GM06990 (cell line): ENCODE data around the gene MEIOB.
"Not testable (repeated sequence)": the region's sequence is repeated elsewhere in the genome, so short reads cannot be mapped to it uniquely, and the experiment has no call there.

Source experiments
- DNase-seq: peaks from one replicate; pipeline ENCODE4 v3.0.0-alpha.2; 2011; ENCODE audit not compliant: insufficient read length; ENCODE audit errors: extremely low read depth
- H3K27me3 ChIP-seq: replicated peaks from 2 replicates; pipeline ENCODE4 v1.6.0; 2011; ENCODE audit warnings: low read length; ENCODE audit not compliant: control insufficient read depth, insufficient read depth
- H3K36me3 ChIP-seq: 2 replicates; pipeline ENCODE4 v1.5.1; 2011; ENCODE audit warnings: low read length; ENCODE audit not compliant: control insufficient read depth, insufficient read depth
- H3K4me3 ChIP-seq: replicated peaks from 2 replicates; pipeline ENCODE4 v1.5.1; 2011; ENCODE audit warnings: low read depth, mild to moderate bottlenecking, control low read depth, low read length
- CTCF ChIP-seq: IDR thresholded peaks from 2 replicates; pipeline ENCODE4 v1.5.1; 2011; ENCODE audit warnings: low read length, control low read depth, mild to moderate bottlenecking, inconsistent platforms; ENCODE audit not compliant: insufficient read depth, poor library complexity, severe bottlenecking

Gene MEIOB

GRCh38 chr16:1903845-1904840 lies 32.2 kb upstream of the MEIOB start:
- no peak for DNase-seq
- Histone ChIP-seq H3K4me3 (no peak overlapping the region), H3K27me3 (peaks cover 1% of the 10 kb centered on the region; the same call in 1 of the 2 replicates), H3K36me3 (no peaks in the 10 kb centered on the region)
- no peak for TF ChIP-seq CTCF

- Histone ChIP-seq H3K27me3 (peaks cover 1% of the 10 kb centered on the region; the same call in 1 of the 2 replicates), H3K36me3 (no peaks in the 10 kb centered on the region), H3K4me3 (no peak overlapping the region)
- DNase-seq: no peak
- TF ChIP-seq CTCF: no peak
Observed at GRCh38 chr16:1903220-1903574, 31.2 kb upstream of the MEIOB start.

DNA sequence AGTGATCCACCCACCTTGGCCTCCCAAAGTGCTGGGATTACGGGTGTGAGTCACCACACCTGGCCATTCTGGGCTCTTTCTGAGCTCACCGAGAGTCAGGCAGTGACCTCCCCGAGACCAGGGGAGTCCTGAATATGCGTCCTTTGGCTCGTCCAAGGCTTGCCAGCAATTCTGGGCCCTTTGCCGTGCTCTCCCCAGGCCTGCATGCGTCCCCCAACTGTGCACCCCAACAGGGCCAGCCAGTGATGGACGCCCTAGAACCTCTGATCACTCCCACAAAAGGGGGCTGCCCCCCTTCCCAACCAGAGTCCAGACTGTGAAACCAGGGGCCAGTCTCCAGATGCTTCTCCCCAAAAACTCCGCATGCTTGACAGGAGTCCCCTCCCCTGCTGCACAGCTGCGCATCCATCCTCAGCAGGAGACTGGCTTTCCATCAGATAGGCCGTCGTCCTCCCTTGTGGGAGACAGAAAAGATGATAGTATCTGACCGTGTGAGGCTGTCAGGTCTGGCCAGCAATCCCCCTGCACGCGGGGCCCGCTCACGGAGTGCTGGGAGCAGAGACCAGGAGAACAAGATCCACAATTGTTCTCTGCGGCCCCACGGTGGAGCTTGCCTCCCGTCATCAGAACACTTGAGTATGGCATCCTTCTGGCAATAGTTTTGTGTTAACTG lies 30.7 kb upstream of the MEIOB start:
- peaks cover 1% of the 10 kb centered on the region; the same call in 1 of the 2 replicates for H3K27me3 ChIP-seq
- H3K36me3 ChIP-seq: no peaks in the 10 kb centered on the region
- no peak for TF ChIP-seq CTCF
- no peak overlapping the region for H3K4me3 ChIP-seq
- DNase-seq: no peak

- Histone ChIP-seq H3K27me3 (no peaks in the 10 kb centered on the region; the same call in 1 of the 2 replicates), H3K36me3 (no peaks in the 10 kb centered on the region), H3K4me3 (no peak overlapping the region)
- no peak for TF ChIP-seq CTCF
- DNase-seq: no peak
Observed at GRCh38 chr16:1900452-1900774, 28.4 kb upstream of the MEIOB start.

- TF ChIP-seq CTCF: no peak
- no peaks in the 10 kb centered on the region; the same call in 1 of the 2 replicates for H3K27me3 ChIP-seq
- no peak for DNase-seq
Observed at GRCh38 chr16:1899641-1900451, 27.9 kb upstream of the MEIOB start.

DNA sequence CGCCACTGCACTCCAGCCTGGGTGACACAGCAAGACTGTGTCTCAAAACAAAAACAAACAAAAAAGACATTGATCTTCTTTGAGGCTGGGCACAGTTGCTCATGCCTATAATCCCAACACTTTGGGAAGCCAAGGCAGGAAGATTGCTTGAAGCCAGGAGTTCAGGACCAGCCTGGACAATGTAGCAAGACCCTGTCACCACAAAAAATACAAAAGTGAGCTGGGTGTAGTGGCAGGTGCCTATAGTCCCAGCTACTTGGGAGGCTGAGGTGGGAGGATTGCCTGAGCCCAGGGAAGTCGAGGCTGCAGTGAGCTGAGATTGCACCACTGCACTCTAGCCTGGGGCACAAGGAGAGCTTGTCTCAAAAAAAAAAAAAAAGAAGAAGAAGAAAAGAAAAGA lies 25.7 kb upstream of the MEIOB start:
- not testable (repeated sequence) for H3K4me3 ChIP-seq, DNase-seq, H3K36me3 ChIP-seq, H3K27me3 ChIP-seq

More at GRCh38 chr16:1899641-1900451, 27.9 kb upstream of the MEIOB start:
- Histone ChIP-seq H3K36me3 (no peaks in the 10 kb centered on the region), H3K4me3 (no peak overlapping the region)
